8988T (cell line): ENCODE data around the gene BCL2L11.

Experiments
- DNase-seq: peaks from one replicate; pipeline ENCODE4 v3.0.0; 2011

The BCL2L11 gene

DNA sequence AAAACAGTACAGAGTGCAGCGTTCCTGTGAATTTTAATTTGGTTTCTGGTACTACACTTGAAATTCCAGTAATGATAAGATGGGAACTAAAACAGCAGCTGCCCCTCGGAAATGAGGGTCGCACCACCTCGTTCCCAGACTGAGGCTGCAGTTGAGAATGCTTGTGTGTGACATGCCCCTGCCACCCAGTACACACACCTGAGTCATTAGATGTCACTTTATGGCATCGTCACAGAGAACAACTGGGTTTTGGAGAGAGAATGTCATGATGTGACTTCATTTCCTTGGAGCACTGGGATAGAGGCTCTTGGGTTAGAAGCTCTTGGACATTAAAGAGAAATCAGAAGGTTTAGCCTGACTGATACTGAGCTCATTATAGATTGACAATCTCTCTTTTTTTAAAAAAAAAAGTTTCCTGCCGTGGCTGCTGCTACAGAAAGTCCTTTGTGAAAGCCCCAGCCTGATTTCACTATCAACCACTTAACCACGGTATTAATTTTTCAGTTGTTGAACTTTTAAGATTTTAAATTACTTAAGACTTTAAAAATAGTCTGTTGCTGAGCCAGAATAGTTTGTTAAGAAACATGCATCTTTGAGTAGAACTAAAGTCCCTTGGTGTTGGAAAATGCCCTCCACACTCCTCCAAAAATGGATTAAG, 24.5 kb downstream of the BCL2L11 start:
- no peak for DNase-seq

DNA sequence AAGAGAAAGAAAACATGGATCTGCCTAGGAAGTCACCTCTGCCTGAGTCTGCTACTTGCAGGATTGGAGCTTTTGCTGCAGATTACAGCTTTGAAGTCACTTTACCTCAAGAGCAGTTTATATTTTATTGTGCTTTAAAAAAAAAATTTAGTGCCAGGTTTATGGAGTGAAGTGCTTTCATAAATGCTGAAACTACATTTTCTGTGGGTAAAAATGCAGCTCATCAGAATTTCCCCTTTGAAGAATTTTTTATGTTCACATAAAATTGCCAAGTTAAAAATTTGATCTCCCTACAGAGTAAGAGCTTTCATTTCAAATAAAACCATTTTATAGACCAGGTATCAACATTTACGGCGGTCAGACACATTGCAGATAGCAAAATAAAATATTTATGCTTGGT, 25.2 kb downstream of the BCL2L11 start:
- DNase-seq: no peak

DNA sequence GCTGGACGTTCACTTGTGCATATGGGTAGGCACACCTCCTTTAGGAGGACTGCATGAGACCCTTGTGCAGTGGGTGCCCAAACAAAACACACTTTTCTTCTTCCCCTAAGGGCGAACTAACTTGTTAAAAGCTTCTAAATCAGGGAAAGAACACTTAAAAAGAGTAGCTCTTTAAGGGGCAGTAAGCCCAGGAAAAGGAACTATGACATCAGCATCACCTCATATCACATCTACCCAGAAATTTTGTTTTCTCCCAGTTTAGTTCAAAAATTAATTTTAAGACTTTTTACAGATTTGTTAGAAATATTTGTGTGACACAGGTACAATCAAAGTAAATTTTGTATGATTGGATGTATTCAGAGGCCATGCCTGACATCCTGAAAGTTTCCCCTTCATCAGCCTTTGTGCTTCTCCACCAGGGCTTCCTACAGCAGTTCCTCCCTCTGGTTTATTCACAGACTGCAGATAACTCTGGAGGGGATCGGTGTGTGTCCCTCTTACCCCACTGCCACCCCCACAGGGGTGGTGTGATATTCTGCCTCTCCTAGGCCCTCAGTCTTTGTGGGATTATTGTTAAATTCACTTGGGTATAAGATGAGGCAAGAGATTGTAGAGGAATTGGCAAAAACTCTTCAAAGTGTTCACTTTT, 27.6 kb downstream of the BCL2L11 start:
- no peak for DNase-seq

DNA sequence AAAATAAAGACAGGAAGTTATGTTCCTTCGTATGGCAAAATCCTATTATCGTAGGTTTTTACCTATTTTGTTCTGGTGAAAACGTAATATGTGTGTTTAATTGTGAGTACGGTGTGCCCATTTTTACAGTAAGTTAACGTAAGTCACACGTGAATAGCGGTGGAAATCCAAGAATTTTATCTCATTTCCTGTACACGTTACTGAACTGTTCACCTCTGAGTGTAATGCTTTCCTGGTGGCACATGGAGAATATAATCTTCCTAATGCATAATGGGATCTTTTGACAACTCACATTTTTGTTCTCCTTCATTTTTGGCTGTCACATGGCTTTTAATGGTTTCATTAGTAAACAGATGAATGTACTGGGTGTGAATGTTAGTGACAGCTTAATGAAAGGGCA, 28.2 kb downstream of the BCL2L11 start:
- no peak for DNase-seq

DNA sequence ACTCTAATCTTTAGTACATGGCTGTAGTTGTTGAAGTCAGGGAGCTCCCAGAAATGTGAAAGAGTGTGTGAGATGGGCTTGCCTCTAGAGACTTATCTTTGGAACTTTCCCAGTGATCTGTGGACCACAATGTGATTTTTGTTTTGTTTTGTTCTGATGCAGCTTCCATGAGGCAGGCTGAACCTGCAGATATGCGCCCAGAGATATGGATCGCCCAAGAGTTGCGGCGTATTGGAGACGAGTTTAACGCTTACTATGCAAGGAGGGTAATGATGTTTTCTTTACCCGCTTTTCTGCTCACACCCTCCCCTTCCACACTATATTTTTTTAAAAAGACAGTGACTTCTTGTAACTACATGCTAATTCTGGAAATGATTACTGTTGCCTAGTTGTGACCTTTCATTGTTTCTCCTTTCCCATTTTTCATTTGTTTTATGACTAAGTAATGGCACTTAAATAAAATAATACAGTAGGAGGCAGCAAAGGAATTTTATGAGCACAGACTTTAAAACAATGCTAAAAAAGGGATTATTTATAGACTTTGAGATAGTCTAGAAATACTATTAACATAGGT, 29.3 kb downstream of the BCL2L11 start:
- DNase-seq: no peak

DNA sequence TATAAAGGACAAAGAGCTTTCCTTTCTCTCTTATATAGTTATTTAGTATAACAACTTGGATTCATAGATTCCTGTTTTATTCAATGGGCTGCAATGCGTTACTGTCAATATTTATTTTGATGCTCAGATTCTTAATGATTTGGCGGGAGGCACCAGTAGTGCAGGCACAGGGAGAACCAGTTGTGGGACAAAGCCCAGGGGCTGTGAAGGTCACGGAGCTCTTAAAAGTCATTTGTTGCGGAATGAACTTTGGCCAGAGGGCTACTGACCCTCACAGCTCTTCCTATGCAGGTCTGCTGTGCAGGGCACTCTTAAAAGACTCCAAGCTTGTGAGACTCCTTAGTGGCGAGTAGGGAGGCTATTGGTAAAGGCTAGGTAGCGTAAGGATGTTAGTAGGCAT, 34.0 kb downstream of the BCL2L11 start:
- no peak for DNase-seq

DNA sequence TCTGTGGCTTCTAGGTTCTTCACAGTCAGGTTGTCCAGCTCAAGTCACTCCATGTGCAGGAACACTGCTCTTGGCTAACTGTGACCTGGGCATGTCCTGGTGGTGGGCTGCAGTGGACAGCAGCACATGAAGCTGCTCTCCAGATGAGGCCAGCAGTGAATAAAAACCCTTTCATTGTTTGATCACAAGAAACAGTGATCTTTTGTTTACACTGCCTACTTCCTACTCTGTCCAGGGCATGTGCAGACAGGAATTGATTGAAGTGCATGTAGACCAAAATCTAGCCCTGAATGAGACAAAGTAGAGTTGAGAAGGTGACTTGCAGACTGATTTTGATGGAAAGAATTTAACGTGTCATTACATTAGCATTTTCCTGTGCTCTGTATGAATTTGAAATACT, 34.9 kb downstream of the BCL2L11 start:
- no peak for DNase-seq

DNA sequence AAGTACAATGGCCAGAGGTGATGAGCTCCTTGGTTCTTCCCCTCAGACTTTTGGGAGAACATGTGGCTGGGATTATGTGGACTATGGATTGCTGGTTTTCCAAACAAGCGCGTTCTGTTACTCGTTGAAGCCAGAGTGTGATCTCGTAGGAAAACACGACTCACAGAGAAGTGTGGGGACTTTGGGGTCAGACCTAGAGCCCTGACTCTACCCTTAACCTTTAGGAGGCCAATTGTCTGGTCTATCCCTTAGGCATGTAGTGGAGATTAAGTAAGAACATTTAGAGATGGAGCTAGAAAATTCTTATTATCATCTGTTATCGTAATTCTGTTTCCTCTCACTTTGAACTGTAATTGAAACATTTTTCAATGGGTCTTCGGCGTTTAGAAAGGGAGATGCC, 35.8 kb downstream of the BCL2L11 start:
- DNase-seq: no peak

DNA sequence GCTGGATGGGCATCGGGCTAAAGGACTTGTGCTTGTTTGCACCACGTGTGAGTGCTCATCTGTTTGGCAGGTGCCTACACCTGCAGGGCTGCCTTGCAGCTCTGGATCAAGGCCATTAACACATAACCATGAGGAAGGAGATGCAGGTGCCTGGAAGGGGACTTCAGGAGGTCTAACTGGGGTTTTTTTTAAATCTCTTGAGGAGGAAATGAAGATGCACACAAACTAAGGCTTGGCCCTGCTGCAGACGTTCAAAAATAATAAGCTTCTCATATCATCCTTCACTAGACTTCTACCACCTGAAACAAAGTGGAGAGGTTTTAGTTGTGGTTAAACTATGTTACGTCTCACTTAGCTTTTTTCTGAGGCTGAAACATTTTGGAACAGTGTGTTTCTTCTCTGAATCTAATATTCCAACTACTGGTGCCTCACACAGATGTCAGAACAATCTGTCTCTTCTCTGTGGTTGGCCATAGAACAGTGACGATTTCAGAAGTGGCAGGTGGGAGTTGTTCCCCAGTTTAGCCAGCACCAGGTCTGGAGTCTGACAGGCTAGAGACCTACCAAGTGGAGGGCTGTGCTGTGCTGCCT, 36.5 kb downstream of the BCL2L11 start:
- no peak for DNase-seq

DNA sequence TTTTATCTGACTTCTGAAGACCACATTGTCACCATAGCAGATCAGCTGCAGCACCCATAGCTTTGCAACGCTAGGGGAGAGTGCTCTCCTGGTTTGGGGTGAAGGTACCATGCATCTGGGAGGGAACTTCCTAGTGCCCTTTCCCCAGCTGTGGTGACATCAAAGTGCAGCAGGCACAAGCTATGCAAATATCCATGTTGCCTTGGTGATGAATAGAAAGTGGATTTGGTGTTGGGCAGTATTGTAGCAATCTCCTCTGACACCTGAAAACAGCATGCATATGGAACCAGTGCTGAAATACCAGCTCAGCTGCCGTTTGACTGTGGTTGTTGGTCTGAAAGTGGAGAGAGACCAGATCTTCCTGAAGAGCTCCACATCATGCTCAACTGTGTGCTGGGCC, 37.1 kb downstream of the BCL2L11 start:
- DNase-seq: no peak

DNA sequence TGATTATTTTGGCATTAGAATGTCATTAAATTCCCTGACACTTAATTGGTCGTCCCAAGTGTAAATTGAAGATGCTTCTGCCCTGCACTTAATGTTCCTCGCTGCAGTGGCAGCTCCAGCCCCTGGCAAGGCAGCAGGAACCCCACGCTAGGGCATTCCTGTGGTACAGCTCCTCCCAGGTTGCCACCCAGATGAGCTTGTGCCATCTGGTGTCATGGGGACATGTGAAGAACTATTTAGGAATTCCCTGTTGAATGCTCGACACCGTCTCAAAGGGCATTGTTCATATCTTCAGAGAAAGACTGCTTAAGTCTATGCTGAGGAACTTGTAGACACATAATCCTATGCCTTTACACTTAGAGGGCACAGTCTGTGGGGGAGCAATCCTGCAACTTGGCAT, 38.9 kb downstream of the BCL2L11 start:
- DNase-seq: no peak

DNA sequence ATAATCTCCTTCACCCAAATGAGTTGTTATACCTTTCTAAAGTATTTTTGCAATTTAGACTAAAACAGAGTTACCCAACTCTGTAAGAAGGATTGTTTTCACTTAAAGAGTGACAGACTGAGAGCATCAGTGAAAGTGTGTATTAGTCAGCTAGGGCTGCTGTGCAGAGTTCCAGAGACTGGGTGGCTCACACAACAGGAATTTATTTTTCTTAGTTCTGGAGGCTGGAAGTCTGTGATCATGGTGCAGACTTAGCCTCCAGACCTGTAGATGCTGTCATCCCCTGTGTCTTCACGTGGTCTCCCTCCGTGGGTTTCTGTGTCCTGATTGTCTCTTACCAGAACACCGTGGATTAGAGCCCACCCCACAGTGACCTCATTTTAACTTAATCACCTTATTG, 40.0 kb downstream of the BCL2L11 start:
- no peak for DNase-seq

DNA sequence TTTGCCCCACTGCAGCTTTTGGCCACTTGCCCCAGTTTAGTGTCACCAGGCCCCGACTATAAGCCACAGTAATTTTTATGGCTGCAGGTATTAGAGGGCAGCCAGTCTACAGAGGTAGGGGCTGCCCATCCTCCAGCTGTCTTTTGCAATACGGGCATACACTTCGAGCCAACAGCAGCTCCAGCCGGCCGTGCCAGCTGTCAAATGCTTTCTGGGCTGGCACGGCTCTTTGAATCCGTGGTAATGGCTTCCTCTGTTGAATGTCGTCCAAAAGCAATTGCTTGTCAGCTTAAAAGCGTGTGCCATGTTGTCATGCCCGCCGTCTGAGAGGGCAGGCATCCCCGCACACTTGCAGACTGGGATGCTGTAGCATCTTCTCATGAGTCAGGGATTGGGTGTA, 41.3 kb downstream of the BCL2L11 start:
- no peak for DNase-seq

DNA sequence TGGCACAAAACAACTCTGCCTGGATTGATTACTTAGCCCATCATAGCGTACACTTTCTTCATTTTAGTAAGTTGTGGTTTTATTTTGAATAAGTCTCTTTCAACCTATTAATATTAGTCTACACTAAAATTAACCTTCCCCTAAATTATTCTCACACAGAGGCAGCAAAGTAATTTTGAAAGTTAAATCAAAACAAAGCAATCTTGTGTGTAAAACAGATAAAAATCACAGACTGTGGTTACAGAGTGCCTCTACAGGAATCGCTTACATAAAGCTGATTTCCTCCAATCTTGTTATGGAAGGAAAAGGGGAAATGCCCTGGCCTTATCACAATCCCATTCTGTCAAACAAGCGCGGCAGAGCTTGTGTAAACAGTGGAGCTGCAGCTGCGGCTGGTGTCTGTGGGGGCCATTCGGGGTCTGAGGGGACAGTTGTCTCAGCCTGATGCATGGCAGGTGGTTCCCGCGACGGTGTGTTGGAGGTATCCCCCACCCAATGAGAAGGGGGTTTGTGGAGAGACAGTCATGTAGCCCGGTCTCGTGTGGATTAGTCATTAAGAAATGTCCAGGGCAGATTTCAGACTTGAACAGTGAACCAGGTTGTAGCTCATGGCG, 42.1 kb downstream of the BCL2L11 start:
- DNase-seq: no peak

DNA sequence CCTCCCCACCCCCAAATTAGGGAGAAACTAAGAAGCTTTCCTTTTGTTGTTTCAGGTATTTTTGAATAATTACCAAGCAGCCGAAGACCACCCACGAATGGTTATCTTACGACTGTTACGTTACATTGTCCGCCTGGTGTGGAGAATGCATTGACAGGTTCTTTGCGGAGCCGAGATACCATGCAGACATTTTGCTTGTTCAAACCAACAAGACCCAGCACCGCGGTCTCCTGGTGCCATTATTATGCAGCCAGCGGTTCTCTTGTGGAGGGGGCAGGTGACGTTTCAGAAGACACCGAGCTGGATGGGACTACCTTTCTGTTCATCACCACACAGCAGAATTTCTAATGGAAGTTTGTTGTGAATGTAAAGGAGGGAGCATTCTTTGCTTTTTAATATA, 43.4 kb downstream of the BCL2L11 start:
- no peak for DNase-seq

DNA sequence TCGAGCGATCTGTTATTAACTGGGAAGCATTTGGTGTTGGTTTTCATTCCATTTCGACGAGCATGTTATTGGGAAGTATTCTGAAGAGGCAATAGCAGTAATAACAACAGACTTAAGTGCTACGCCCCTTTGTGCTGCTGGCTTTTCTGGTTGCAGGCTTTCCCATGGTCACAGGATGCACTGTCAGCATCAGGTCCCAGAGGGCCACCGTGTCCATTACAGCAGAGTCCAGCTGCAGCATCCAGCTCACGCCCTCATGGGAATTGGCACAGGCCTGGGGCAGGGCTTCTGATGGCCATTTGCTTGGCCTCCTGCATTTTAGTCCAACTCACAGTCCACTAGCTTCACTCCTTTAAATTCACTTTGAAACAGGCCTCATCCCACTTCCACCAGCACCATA, 44.4 kb downstream of the BCL2L11 start:
- DNase-seq: no peak

DNA sequence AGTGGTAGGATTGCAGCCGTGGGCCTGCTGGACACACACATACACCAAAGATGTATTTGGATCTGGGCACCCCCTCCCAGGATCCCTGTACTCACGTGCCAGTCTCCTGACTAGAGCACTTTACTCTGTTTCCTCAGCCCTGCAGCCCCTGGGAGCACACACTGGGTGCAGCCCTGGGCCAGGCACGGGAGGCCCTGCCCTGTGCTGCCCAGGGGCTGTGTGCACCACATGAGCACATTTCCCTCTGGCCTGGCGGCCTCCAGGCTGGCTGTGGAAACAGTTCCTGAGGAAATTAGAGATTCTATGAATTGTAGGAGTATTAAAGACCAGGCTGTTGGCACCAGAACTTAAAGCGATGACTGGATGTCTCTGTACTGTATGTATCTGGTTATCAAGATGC, 45.4 kb downstream of the BCL2L11 start:
- DNase-seq: no peak

DNA sequence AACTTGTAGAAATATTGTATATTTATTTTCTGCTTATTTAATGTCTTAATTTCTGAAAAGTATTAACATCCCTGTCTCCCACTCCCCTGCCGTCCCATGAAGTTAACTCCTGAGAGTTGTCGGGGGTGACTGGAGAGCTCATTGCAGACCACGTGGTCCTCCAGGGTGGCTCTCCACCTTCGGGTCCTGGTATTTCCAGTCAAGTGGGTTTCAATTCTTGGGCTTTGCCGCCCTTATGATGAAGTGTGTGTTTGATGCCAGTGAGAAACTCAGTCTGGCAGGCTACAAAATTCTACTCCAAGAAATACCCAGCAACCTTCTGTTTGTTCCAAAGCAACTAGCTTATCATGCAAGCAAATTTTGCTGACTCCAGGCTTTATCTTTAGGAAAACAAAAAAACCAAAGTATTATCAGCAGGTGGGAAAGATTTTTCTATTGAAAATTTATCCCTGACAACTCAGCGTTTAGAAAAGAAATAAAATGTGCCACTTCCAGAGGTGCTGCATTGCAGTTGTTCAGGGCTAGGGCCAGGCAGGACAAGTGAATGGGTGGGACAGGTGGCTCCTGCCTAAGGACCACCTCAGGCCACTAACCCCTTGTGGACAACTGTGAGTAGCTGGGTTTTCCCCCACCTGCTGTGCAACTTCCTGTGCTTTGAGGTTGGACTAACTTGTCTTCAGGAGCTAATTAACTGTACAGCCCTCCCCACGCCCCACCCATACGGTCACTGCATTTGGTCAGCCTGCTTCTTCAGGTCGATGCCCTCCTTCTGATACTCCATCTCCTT, 46.6 kb downstream of the BCL2L11 start:
- no peak for DNase-seq

DNA sequence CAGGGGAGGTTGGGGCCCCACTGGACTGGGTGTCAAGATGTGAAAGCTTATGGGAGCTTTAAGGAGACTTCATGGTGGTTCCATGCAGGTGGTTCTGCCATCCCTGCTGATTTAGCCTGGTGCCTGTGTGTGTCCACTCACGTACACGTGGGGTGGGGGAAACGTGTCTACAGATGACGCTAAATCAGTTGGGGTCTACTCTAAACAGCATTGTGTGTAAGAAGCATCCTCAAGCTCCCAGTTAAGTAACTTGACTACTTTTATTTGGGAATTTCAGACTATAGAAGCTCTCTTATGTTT, 47.1 kb downstream of the BCL2L11 start:
- DNase-seq: no peak

DNA sequence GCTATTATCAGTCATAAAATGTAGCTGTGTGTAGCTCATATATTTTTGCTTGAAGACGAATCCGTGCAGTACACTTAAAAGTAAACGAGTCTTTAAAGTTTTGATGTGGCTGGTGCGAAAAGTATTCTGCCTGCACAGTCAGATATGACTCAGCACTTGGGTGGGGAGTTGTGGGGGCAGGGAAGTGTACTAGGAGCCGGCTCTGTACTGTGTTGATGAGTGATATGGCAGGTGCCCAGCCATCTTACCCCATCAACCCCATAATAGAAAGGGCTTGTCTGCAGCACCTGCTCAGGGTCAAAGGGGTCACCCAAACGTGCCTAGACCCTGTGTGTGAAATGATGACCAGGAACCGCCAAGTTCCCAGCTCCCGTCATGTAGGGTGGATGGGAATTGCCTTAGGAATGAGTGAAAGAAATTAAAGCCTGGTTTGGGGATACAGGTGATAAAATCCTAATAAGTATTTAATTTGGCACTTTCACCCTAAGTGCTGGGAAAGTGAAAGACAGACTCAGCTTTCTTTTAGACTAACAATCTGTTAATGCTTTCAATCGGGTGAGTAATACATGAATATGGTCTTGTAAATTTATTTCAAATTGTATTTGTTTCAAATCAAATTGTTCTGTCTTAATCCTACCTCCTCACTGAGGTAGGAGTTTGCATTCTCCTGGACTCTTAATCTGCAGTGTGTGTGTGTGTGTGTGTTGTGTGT, 48.0 kb downstream of the BCL2L11 start:
- DNase-seq: peak; percentile 38

DNA sequence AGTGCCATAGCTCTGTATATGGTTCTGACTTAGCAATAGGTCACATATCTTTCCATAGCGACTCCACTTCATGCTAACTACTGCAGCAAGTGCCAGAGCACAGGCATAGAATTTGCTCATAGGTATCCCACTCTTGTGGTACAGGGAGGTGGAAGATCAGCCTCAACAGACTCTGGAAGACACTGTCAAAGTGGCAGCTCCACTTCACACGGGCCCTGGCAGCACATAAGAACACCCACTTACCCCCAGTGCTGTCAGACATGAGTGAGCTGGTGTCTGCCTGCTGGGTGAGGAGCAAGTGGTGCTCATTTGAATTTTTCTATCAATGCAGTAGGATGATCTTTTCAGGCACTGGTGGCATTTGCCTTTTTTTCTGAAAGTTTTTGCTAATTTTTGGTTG, 48.6 kb downstream of the BCL2L11 start:
- DNase-seq: no peak

DNA sequence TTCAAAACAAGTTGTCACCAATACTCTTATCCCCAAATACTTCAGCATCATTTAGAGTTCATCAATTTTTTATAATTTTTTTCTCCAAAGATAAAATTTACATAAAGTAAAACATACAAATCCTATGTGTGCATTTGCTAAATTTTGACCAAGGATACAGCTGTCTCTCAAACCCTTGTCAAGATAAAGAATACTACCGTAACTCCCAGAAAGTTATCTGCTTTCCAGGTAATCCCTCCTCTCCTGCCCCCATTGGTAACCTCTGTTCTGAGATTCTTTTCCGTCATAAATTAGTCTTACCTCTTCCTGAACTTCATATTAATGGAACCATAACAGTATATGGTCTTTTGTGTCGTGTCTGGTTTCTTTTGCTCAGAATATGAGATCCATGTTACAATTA, 49.2 kb downstream of the BCL2L11 start:
- no peak for DNase-seq
